ENCODE results near the gene GRB10.

- TF ChIP-seq CTCF (IDR thresholded peaks at IDR 0.05), result no peak
- TF ChIP-seq EP300 (IDR thresholded peaks at IDR 0.05), result no peak
- TF ChIP-seq POLR2A (IDR thresholded peaks at IDR 0.05; ENCODE audit: low read depth), result no peak
Measured at GRCh38 chr7:50618281-50618680, 164.4 kb downstream of the GRB10 start.
